HPDE6-E6E7 (cell line): ENCODE data around the gene FEN1.

Source experiments
- DNase-seq: peaks from one replicate; pipeline ENCODE4 v3.0.0; 2011; ENCODE audit warnings: missing footprints; ENCODE audit errors: extremely low spot score

Gene FEN1

GRCh38 chr11:61794579-61794978 lies 1.9 kb downstream of the FEN1 start:
- no peak for DNase-seq

GRCh38 chr11:61795459-61795858 lies 2.7 kb downstream of the FEN1 start:
- DNase-seq: no peak

DNA sequence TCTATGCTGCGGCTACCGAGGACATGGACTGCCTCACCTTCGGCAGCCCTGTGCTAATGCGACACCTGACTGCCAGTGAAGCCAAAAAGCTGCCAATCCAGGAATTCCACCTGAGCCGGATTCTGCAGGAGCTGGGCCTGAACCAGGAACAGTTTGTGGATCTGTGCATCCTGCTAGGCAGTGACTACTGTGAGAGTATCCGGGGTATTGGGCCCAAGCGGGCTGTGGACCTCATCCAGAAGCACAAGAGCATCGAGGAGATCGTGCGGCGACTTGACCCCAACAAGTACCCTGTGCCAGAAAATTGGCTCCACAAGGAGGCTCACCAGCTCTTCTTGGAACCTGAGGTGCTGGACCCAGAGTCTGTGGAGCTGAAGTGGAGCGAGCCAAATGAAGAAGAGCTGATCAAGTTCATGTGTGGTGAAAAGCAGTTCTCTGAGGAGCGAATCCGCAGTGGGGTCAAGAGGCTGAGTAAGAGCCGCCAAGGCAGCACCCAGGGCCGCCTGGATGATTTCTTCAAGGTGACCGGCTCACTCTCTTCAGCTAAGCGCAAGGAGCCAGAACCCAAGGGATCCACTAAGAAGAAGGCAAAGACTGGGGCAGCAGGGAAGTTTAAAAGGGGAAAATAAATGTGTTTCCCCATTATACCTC lies 3.3 kb downstream of the FEN1 start:
- DNase-seq: no peak

- no peak for DNase-seq
These were observed 4.7 kb downstream of the FEN1 start for GRCh38 chr11:61797263-61797944.

DNA sequence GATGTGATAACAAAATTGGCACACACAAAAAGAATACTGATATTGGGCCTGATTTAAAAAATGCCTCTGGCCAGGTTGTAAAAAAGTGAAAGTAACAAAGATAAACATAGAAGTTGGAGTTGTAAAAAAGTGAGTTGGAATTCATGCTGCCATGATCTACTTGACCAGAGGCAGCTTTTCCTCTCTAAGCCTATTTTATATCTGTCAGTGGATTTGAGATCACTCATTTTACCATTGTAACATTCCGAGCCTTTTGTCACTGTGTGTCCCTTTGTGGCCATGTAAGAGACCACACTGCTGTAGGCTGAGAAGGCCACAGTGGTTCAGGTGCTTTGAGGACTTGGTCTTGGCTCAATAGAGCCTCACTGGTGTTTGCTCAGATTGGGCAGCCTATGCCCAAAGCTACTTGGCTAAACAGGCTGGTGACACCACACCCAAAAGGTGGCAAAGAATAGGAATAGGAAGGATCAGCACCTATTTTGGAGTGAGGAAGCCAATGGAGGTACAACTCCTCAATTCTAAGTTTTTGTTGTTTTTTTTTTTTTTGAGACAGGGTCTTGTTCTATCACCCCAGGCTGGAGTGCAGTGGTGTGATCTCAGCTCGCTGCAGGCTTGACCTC lies 7.1 kb downstream of the FEN1 start:
- no peak for DNase-seq

- DNase-seq: no peak
These were observed 7.9 kb downstream of the FEN1 start for GRCh38 chr11:61800331-61801281.

DNA sequence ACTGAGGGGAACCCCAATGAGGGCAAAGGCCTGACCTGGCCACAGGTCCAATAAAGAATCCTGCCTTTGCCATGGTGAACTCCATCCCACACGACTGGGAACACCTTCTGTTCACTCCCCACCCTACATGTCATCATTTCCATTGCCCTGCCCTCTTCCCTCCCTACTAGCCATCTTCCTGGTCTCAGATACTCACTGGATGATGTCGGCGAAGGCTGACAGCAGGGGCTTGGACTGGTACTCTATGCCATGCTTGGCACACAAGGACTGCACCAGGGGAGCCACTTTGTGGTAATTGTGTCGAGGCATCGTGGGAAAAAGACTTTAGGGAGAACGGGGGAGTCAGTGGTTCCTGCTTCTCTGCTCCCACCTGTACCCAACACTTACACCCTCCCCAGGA lies 9.9 kb downstream of the FEN1 start:
- DNase-seq: no peak

DNA sequence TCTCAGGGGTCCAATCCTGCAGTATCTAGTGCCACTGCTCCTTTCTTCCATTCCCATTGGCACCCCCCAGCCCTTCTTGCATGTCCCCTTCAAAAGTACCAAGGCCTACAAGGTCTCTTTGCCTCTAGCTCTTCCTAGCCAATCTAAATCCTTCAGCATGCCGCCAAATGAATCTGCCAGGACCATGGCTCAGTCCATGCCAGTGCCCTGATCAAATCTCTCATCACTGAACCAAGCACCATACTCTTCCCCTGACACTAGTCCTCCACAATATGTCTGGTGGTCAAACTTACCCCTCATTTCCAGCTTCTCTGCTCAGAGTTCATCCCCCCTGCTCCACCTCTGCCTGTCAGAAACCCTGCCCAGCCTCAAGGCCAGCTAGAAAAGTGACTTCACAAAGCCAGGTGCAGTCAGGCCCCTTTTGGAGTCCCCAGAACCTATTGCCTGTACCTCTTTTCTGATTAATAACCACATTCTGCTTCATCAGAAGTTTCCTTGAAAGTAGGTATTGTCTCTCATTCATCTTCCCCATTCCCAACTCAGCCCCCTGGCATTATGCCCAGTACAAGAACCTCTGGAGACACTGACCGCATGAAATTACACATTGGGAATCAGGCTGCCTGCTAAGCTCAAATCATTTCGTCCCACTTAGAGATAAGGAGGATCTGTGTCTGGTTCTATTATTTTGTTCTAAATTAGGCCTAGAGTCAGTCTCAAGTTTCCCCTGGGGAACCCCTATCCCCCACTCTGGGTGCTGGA lies 11.4 kb downstream of the FEN1 start:
- DNase-seq: no peak

GRCh38 chr11:61805146-61805545 lies 12.4 kb downstream of the FEN1 start:
- DNase-seq: no peak

DNA sequence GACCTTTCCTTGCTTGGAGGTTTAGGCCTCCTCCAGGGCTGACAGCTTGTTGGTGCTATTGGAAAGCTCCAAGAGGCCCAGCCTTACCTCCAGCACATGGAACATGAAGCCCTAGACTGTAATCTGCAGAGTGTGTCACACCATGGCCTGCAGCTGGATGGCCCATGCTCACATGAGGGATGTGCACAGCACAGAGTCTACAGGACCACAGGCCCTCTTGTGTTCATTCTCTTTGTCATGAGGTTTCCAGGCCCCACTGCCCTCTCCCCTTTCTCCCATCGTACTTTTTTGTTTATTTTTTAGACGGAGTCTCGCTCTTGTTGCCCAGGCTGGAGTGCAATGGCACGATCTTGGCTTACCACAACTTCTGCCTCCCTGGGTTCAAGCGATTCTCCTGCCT lies 14.1 kb downstream of the FEN1 start:
- no peak for DNase-seq

DNA sequence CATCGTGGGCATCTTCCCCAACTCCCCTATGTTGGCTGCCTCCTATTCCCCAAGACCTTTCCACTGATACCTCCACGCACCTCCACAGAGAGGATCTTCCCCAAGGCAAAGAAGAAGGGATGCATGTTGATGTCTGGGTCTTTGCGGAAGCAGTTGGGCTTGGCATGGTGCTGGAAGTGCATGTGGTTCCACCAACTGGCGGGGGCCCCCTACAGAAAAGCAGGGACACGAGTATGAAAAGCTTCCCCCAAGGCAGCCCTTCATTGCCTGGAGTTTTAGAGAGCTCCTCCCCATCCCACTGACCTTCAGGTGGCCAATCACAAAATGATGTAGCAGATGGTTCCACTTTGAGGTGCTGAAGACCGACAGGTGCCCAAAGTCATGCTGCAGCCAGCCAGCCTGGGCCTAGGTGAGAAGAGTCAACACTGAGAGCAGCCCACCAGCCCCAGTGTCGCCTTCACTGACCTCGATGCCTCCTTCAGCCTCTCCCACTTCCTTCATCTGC lies 18.0 kb downstream of the FEN1 start:
- DNase-seq: no peak

DNA sequence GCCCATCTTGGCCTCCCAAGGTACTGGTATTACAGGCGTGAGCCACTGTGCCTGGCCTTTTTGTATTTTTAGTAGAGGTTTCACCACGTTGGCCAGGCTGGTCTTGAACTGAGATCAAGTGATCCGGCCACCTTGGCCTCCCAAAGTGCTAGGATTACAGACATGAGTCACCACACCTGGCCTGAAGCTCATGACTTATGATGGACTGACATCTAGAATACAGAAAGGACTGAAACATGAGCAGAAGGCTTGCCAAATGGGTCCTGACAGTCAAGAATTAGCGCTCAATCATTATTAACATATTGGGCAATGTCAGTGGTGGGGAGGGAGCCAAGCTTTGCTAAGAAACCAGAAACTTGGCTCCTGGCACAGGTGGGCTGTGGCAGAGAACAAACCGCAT lies 19.1 kb downstream of the FEN1 start:
- DNase-seq: no peak

GRCh38 chr11:61812736-61813411 lies 20.2 kb downstream of the FEN1 start:
- DNase-seq: no peak

DNA sequence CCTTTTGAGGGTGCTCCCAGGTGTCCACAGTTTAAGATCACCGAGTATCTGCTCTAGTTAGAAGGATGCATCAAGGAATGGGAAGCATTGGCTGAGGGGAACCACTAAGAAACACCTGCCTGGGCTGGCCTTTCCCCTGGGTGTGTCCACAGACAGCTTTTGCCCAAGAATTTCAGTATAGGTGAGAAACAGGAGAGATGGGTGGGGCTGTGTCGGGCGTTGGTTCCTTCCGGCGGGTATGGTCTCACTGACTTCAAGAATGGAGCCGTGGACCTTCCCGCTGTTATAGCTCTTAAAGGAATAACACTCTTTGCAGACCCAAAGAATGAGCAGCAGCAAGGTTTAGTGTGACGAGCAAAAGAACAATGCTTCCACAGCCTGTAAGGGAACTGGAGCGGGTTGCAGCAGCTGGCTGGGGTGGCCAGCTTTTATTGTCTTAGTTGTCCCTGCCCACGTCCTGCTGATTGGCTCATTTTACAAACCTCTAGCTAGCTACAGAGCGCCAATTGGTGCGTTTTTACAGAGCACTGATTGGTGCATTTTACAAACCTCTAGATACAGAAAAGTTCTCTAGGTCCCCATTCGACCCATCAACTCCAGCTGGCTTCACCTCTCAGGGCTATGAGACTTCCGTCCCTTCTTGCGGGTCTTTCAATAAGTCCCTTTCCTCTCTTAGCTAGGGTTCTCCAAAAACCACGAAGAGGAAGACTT lies 21.7 kb downstream of the FEN1 start:
- no peak for DNase-seq

GRCh38 chr11:61814958-61815789 lies 22.5 kb downstream of the FEN1 start:
- DNase-seq: peak; percentile 87

DNA sequence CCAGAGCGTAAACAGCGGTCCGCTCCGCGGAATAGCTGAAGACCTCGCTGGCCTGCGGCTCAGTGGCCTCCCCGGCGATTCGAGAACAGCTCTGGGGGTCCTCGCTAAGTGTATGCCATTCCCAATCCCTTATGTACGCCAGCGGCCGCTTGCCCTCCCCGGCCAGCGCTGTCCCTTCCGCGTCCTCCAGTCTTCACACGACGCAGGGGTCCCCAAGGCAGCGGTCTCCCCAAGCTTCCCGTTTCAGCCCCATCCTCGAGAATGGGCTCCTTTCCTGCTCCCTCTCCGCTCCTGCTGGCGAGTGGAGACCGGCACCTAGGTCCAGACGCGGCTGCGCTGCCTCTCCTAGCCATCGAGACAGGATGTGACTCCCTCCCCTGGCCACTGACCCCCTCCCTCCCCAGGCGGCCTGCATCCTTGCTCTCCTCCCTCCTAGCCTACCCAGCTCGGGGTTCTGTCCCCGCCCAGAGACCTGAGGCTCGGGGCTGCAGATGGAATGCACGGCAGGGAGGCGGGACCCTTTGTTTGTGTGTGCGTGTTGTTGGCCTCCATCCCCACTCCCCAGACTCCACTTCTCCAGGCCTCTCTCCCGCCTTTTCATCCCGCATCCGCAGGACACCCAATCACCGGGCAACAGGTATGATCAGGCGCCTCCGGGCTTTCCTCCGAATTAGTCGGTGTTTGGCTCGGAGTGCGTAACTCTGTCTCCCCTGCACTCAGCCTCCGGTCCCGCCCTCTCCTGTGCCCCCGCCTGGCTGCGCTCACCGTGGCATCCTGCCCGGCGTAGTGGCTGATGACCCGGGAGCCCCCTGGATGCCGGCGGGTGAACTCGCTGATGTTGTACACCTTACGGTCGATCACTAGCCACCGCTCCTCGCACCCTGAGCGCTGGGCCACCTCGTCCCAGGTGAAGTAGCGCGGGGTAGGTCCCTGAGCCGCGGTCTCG lies 23.4 kb downstream of the FEN1 start:
- peak; percentile 66 for DNase-seq

DNA sequence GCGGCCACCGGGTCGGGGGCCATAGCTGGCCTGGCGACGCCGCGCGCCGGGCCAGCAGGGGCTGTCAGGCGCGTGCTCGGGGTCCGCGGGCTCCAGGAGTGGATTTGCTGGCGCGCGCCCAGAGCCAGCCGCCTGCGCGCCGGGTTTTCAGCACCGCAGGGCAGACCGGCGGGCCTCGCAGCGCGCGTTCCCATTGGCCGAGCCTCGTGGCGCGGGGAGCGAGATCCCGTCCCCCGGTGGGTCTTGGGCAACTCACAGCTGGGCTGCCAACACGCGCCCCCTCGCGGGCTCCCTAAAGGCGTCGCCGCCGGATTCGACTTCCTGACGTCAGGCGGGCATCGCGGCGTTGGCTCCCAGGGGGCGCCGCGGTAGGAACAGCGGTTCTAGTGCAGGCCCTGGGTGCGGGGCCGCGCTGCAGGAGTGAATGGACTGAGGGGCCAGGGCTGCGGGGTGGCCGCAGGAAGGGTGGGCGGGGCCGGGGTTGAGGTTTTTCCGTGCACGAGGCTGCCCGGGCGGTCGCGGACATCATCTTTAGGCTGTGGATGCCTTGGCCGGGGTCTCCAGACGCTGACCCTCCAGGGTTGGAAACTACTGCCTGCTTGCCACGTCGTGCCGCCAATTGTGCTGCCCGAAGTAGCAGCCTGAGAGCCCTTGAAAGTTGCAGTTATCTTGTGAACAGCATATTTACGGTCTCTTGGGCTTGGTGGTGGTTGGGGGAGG lies 24.2 kb downstream of the FEN1 start, which contains the start of gene FADS1:
TSS of gene FADS1 (minus strand) at position 268 of the 720 bp plus-strand sequence. CDS start at position 194, 74 bp downstream.
- peak; percentile 78 for DNase-seq
